HG02970 (cell line): ENCODE results near the gene MEGF11.
"Not testable (repeated sequence)": the region's sequence is repeated elsewhere in the genome, so short reads cannot be mapped to it uniquely, and the experiment has no call there.

Experiments
- ATAC-seq: cut with Tn5 transposase; IDR thresholded peaks from one replicate; pipeline ENCODE4 v1.9.1; 2021; ENCODE audit warnings: mild to moderate bottlenecking, moderate library complexity, moderate number of reproducible peaks; ENCODE audit not compliant: unreplicated experiment, low FRiP score

The MEGF11 gene

GRCh38 chr15:66019368-66019767, 234.2 kb downstream of the MEGF11 start:
- ATAC-seq = no peak

- no peak for ATAC-seq
Observed at GRCh38 chr15:66018488-66018797, 235.1 kb downstream of the MEGF11 start.

GRCh38 chr15:66017792-66018487, 235.6 kb downstream of the MEGF11 start:
- ATAC-seq = no peak

- ATAC-seq = no peak
Observed at GRCh38 chr15:66017000-66017399, 236.6 kb downstream of the MEGF11 start.

- ATAC-seq = no peak
Observed at GRCh38 chr15:66016199-66016598, 237.4 kb downstream of the MEGF11 start.

GRCh38 chr15:66014635-66015182, 238.8 kb downstream of the MEGF11 start:
- ATAC-seq = no peak

GRCh38 chr15:66014022-66014421, 239.5 kb downstream of the MEGF11 start:
- ATAC-seq = no peak

GRCh38 chr15:66008940-66009562, 244.5 kb downstream of the MEGF11 start:
- ATAC-seq = no peak

- no peak for ATAC-seq
Observed at GRCh38 chr15:66007663-66008262, 245.8 kb downstream of the MEGF11 start.

- no peak for ATAC-seq
Observed at GRCh38 chr15:66006986-66007385, 246.6 kb downstream of the MEGF11 start.

GRCh38 chr15:66004618-66005262, 248.8 kb downstream of the MEGF11 start:
- no peak for ATAC-seq

- not testable (repeated sequence) for ATAC-seq
Observed at GRCh38 chr15:66003129-66003528, 250.4 kb downstream of the MEGF11 start.

GRCh38 chr15:66001717-66002426, 251.7 kb downstream of the MEGF11 start:
- ATAC-seq = no peak

- ATAC-seq = no peak
Observed at GRCh38 chr15:66001042-66001441, 252.5 kb downstream of the MEGF11 start.

GRCh38 chr15:65998486-65998885, 255.1 kb downstream of the MEGF11 start:
- ATAC-seq = no peak

GRCh38 chr15:65996901-65997300, 256.6 kb downstream of the MEGF11 start:
- no peak for ATAC-seq

GRCh38 chr15:65994832-65995231, 258.7 kb downstream of the MEGF11 start:
- no peak for ATAC-seq

- ATAC-seq = no peak
Observed at GRCh38 chr15:65993762-65994161, 259.8 kb downstream of the MEGF11 start.

GRCh38 chr15:65993236-65993635, 260.3 kb downstream of the MEGF11 start:
- no peak for ATAC-seq

- no peak for ATAC-seq
Observed at GRCh38 chr15:65991721-65992483, 261.6 kb downstream of the MEGF11 start.
